ENCODE measurements around the gene GOLGA6L10. TPM values are rescaled to one million over a fixed set of nuclear protein-coding genes. Genes with fewer than 3 reads are reported as not detected.

Gene GOLGA6L10
- total RNA-seq, 1 experiment from 2014 or later: 1.2 TPM

- DNase-seq (ENCODE audit: low read depth, low spot score): no peak
- peak; percentile 65 for ATAC-seq
- Histone ChIP-seq H2AFZ (ENCODE audit: low read depth, low read length, poor library complexity, severe bottlenecking) (no peak overlapping the region), H3K4me2 (ENCODE audit: low read length) (no peak overlapping the region), H3K4me3 (replicated peaks in 1 of 2; ENCODE audit: low read depth in 1 of 2, low read length in 2 of 2) (no peak overlapping the region), H4K20me1 (ENCODE audit: insufficient read depth) (no peaks in the 10 kb centered on the region), H3K9ac (ENCODE audit: low read length) (no peak overlapping the region), H3K36me3 (ENCODE audit: control insufficient read depth in 1 of 2, insufficient read depth in 2 of 2, low read length in 2 of 2) (no peaks in the 10 kb centered on the region), H3K27me3 (ENCODE audit: insufficient read depth, low read length) (no peaks in the 10 kb centered on the region), H3K79me2 (ENCODE audit: insufficient read depth, low read length) (no peaks in the 10 kb centered on the region), H3K27ac (ENCODE audit: low read depth, low read length) (no peak overlapping the region), H3K9me2 (ENCODE audit: insufficient read depth) (no peaks in the 10 kb centered on the region), H3K4me1 (ENCODE audit: control insufficient read depth in 1 of 2, insufficient read depth in 2 of 2, low read length in 2 of 2) (no peaks in the 10 kb centered on the region), H3K9me3 (ENCODE audit: control insufficient read depth in 1 of 2, insufficient read depth in 1 of 2, low read depth in 1 of 2, low read length in 2 of 2) (no peaks in the 10 kb centered on the region)
- TF ChIP-seq CTCF (IDR thresholded peaks at IDR 0.05 in 2 of 3, conservative IDR thresholded peaks at IDR 0.05 in 1 of 3; ENCODE audit: borderline replicate concordance in 1 of 3, insufficient read depth in 1 of 3, low read depth in 2 of 3, low read length in 2 of 3) (0 out of 6 replicates have a peak, but pooled peaks of 1 of the 3 experiments have one; percentile 8), ZBTB33 (IDR thresholded peaks at IDR 0.05; ENCODE audit: extremely low read depth, insufficient replicate concordance, low read length) (no peak)
- intact Hi-C loops (cut with micrococcal nuclease): no loop called here
- BruUV-seq (replicated peaks): no TSS peak
- POLR2A ChIA-PET: no interaction called here
- RAD21 ChIA-PET (ENCODE audit: low non-redundant PET in 1 of 2, low total read pairs in 2 of 2, uncharacterized antibody in 2 of 2, unreplicated experiment in 2 of 2): no interaction called here
- CTCF ChIA-PET: no interaction called here
Measured at GRCh38 chr15:82306791-82307713, 42.2 kb downstream of the GOLGA6L10 start.

Data from HCT116 (cell line).